HepG2 (cell line): Measurements from ENCODE around the gene DEPDC1B. TPM values are rescaled to one million over a fixed set of nuclear protein-coding genes. Genes with fewer than 3 reads are reported as not detected.
A peak's percentile ranks its signal among the peaks of the same experiment; 100 is the strongest.

Experiments
- AHDC1 ChIP-seq: sonication (generic); formaldehyde crosslinking; IDR thresholded peaks from 2 replicates; pipeline ENCODE4 v1.5.1; 2020; ENCODE audit warnings: mild to moderate bottlenecking, missing genetic modification reagents, borderline replicate concordance
- ARHGAP35 ChIP-seq: sonication (generic); formaldehyde crosslinking; IDR thresholded peaks from 2 replicates; pipeline ENCODE4 v1.9.0; 2022; ENCODE audit warnings: mild to moderate bottlenecking, inconsistent platforms, moderate library complexity, missing genetic modification reagents, borderline replicate concordance
- CENPBD1 ChIP-seq: sonication (generic); formaldehyde crosslinking; IDR thresholded peaks from 2 replicates; pipeline ENCODE4 v1.8.0; 2022; ENCODE audit warnings: missing genetic modification reagents, low read depth, mild to moderate bottlenecking, borderline replicate concordance
- FUBP1 ChIP-seq: sonication (generic); formaldehyde crosslinking; IDR thresholded peaks from 2 replicates; pipeline ENCODE4 v1.5.1; 2020; ENCODE audit warnings: missing genetic modification reagents, mild to moderate bottlenecking, borderline replicate concordance
- GPN1 ChIP-seq: sonication (generic); formaldehyde crosslinking; IDR thresholded peaks from 2 replicates; pipeline ENCODE4 v1.5.1; 2020; ENCODE audit warnings: missing genetic modification reagents, borderline replicate concordance
- MXI1 ChIP-seq: IDR thresholded peaks from 3 replicates; pipeline ENCODE4 v1.6.1; 2012; ENCODE audit warnings: low read depth, low read length, inconsistent platforms, borderline replicate concordance
- NR3C1 ChIP-seq: sonication (generic); formaldehyde crosslinking; IDR thresholded peaks from 2 replicates; pipeline ENCODE4 v1.4.0; 2020; ENCODE audit warnings: missing genetic modification reagents
- RELA ChIP-seq: sonication (generic); formaldehyde crosslinking; IDR thresholded peaks from 2 replicates; pipeline ENCODE4 v1.4.0; 2020; ENCODE audit warnings: missing genetic modification reagents
- SSRP1 ChIP-seq: IDR thresholded peaks from 2 replicates; pipeline ENCODE4 v1.6.1; 2016; ENCODE audit warnings: control low read depth
- ZBTB37 ChIP-seq: sonication (generic); formaldehyde crosslinking; IDR thresholded peaks from 2 replicates; pipeline ENCODE4 v1.4.0; 2020; ENCODE audit warnings: mild to moderate bottlenecking, missing genetic modification reagents
- ZNF362 ChIP-seq: sonication (generic); formaldehyde crosslinking; IDR thresholded peaks from 2 replicates; pipeline ENCODE4 v1.4.0; 2020; ENCODE audit warnings: missing genetic modification reagents, mild to moderate bottlenecking, borderline replicate concordance
- ZNF468 ChIP-seq: sonication (generic); formaldehyde crosslinking; IDR thresholded peaks from 2 replicates; pipeline ENCODE4 v1.8.0; 2022; ENCODE audit warnings: mild to moderate bottlenecking, moderate library complexity, missing genetic modification reagents
- ZNF574 ChIP-seq: sonication (generic); formaldehyde crosslinking; IDR thresholded peaks from 2 replicates; pipeline ENCODE4 v1.4.0; 2020; ENCODE audit warnings: missing genetic modification reagents
- polyA plus RNA-seq, 8 experiments: library from polyadenylated mRNA; depleted of rRNA in 3 of 8; stranded (reverse) in 7 of 8; unstranded in 1 of 8; fragments of >200 nt; fragmentation: Illumina TruSeq in 4 of 8; extraction: Trizol in 4 of 8; gene quantifications; 2 replicates each; pipeline versions ENCODE4 v1.2.1 to v1.2.3, GENCODE V29; 2011 to 2016; ENCODE audit warnings: low read depth in 4 of 8, missing spikeins in 1 of 8, mixed read lengths in 1 of 8; ENCODE audit not compliant: insufficient read depth in 1 of 8
- total RNA-seq, 5 experiments: library from RNA; depleted of rRNA; stranded (reverse); fragments of >200 nt; fragmentation: Illumina TruSeq; extraction: Trizol; gene quantifications; 2 replicates each; pipeline ENCODE4 v1.2.3, GENCODE V29; 2016; ENCODE audit warnings: low read depth in 1 of 5

The DEPDC1B gene
- total and polyA plus RNA-seq, 2 of the 13 experiments (the other 11 are each of a cell fraction or from before 2014, with no cell fraction given), result 29.5 to 51.3 TPM

GRCh38 chr5:60699609-60700415, at the start of gene DEPDC1B (continued):
- TF ChIP-seq ZBTB37 (CRISPR knock-in tag), result 0 out of 2 replicates have a peak, but pooled peaks have one; percentile 57
- TF ChIP-seq ZNF468, result peak; percentile 93; the same call in 1 of the 2 replicates
- peak; percentile 71 for TF ChIP-seq ZNF574
- no peak; the same call in 2 of the 3 replicates for TF ChIP-seq MXI1
- no peak; the same call in 1 of the 2 replicates for TF ChIP-seq ZNF362 (CRISPR knock-in tag)
- peak; percentile 79; the same call in 1 of the 2 replicates for TF ChIP-seq GPN1 (CRISPR knock-in tag)
- no peak; the same call in 1 of the 2 replicates for TF ChIP-seq ARHGAP35 (CRISPR knock-in tag)
- peak; percentile 44; the same call in 1 of the 2 replicates for TF ChIP-seq AHDC1 (CRISPR knock-in tag)
- no peak for TF ChIP-seq SSRP1
- TF ChIP-seq CENPBD1 (CRISPR knock-in tag), result no peak
- TF ChIP-seq FUBP1, result no peak
- TF ChIP-seq RELA (CRISPR knock-in tag), result no peak
- no peak for TF ChIP-seq NR3C1
